ENCODE measurements around the gene OR2AG2. TPM values are rescaled to one million over a fixed set of nuclear protein-coding genes. Genes with fewer than 3 reads are reported as not detected.
A peak's percentile ranks its signal among the peaks of the same experiment; 100 is the strongest.

OR2AG2 gene
- polyA plus RNA-seq, 1 donor from 2014 or later, result not detected

GRCh38 chr11:6755303-6755952 lies 16.3 kb downstream of the OR2AG2 start:
- no peaks in the 10 kb centered on the region for H3K36me3 ChIP-seq (ENCODE audit: insufficient read depth, low read length)
- no peak overlapping the region for H3K4me2 ChIP-seq (ENCODE audit: low read length)
- no peak overlapping the region for H3K9ac ChIP-seq (ENCODE audit: low read length)
- TF ChIP-seq, protein P1, sequence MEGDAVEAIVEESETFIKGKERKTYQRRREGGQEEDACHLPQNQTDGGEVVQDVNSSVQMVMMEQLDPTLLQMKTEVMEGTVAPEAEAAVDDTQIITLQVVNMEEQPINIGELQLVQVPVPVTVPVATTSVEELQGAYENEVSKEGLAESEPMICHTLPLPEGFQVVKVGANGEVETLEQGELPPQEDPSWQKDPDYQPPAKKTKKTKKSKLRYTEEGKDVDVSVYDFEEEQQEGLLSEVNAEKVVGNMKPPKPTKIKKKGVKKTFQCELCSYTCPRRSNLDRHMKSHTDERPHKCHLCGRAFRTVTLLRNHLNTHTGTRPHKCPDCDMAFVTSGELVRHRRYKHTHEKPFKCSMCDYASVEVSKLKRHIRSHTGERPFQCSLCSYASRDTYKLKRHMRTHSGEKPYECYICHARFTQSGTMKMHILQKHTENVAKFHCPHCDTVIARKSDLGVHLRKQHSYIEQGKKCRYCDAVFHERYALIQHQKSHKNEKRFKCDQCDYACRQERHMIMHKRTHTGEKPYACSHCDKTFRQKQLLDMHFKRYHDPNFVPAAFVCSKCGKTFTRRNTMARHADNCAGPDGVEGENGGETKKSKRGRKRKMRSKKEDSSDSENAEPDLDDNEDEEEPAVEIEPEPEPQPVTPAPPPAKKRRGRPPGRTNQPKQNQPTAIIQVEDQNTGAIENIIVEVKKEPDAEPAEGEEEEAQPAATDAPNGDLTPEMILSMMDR (IDR thresholded peaks at IDR 0.05; ENCODE audit: poor library complexity, severe bottlenecking), result peak; percentile 79
- peak; percentile 38 for TF ChIP-seq RAD21 (conservative IDR thresholded peaks at IDR 0.05)
- TF ChIP-seq SMC3 (conservative IDR thresholded peaks at IDR 0.05; ENCODE audit: poor library complexity), result peak; percentile 55
- no peak for TF ChIP-seq MXI1 (conservative IDR thresholded peaks at IDR 0.05; ENCODE audit: poor library complexity, severe bottlenecking)
- H3K9me2 ChIP-seq (ENCODE audit: insufficient read depth, low read length), result no peaks in the 10 kb centered on the region
- H2AFZ ChIP-seq (ENCODE audit: low read depth, low read length), result no peak overlapping the region
- no peaks in the 10 kb centered on the region for H3K27me3 ChIP-seq (ENCODE audit: insufficient read depth, low read depth, low read length)
- no peak overlapping the region for H3K4me3 ChIP-seq (ENCODE audit: low read length)
- H4K20me1 ChIP-seq (ENCODE audit: insufficient read depth), result no peaks in the 10 kb centered on the region
- H3F3A ChIP-seq (ENCODE audit: insufficient read depth, low read length, poor library complexity, severe bottlenecking), result no peaks in the 10 kb centered on the region
- H3K79me2 ChIP-seq (replicated peaks; ENCODE audit: insufficient read depth, low read length), result no peaks in the 10 kb centered on the region
- H3K27ac ChIP-seq (ENCODE audit: low read length), result no peak overlapping the region
- H3K9me3 ChIP-seq (ENCODE audit: low read length), result no peaks in the 10 kb centered on the region

DNA sequence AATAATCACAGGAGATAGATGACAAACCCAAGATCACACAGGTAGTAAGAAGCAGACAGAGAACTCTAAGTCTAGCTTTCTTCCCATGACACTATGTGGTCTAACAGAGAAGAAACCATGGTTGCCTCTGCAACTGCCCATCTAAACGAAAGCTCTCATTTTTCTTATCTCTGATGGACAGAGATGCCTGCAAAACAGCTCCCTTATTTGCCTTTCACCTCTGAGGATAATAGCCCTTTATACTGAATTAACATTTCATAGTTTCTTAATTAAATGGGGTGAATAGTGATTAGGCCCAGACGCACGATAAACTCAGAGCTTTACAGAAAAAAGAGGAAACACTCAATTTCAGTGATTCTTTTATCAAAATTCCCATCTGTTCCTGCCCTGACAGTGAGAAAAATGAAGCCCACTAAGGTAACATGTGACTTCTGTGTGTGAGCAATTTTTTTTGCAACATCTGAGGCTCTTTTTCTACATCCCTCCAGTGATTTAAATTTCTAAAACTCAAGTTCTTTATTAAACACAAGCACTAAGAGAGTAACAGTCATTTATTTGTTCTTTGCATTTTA lies 24.6 kb downstream of the OR2AG2 start:
- H3K9ac ChIP-seq (ENCODE audit: low read length), result no peak overlapping the region
- no peak overlapping the region for H2AFZ ChIP-seq (ENCODE audit: low read depth, low read length)
- H3K4me2 ChIP-seq (ENCODE audit: low read length), result no peak overlapping the region
- no peaks in the 10 kb centered on the region for H3F3A ChIP-seq (ENCODE audit: insufficient read depth, low read length, poor library complexity, severe bottlenecking)
- H3K36me3 ChIP-seq (ENCODE audit: insufficient read depth, low read length), result no peaks in the 10 kb centered on the region
- H3K4me3 ChIP-seq (ENCODE audit: low read length), result no peak overlapping the region
- TF ChIP-seq, protein P2, sequence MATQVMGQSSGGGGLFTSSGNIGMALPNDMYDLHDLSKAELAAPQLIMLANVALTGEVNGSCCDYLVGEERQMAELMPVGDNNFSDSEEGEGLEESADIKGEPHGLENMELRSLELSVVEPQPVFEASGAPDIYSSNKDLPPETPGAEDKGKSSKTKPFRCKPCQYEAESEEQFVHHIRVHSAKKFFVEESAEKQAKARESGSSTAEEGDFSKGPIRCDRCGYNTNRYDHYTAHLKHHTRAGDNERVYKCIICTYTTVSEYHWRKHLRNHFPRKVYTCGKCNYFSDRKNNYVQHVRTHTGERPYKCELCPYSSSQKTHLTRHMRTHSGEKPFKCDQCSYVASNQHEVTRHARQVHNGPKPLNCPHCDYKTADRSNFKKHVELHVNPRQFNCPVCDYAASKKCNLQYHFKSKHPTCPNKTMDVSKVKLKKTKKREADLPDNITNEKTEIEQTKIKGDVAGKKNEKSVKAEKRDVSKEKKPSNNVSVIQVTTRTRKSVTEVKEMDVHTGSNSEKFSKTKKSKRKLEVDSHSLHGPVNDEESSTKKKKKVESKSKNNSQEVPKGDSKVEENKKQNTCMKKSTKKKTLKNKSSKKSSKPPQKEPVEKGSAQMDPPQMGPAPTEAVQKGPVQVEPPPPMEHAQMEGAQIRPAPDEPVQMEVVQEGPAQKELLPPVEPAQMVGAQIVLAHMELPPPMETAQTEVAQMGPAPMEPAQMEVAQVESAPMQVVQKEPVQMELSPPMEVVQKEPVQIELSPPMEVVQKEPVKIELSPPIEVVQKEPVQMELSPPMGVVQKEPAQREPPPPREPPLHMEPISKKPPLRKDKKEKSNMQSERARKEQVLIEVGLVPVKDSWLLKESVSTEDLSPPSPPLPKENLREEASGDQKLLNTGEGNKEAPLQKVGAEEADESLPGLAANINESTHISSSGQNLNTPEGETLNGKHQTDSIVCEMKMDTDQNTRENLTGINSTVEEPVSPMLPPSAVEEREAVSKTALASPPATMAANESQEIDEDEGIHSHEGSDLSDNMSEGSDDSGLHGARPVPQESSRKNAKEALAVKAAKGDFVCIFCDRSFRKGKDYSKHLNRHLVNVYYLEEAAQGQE (IDR thresholded peaks at IDR 0.05; ENCODE audit: borderline replicate concordance), result no peak
- TF ChIP-seq MXI1 (conservative IDR thresholded peaks at IDR 0.05; ENCODE audit: poor library complexity, severe bottlenecking) (no peak), SMC3 (conservative IDR thresholded peaks at IDR 0.05; ENCODE audit: poor library complexity) (no peak), EZH2 (IDR thresholded peaks at IDR 0.05; ENCODE audit: borderline replicate concordance, insufficient read depth, low read length, poor library complexity, severe bottlenecking) (no peak), EP300 (conservative IDR thresholded peaks at IDR 0.05; ENCODE audit: poor library complexity, severe bottlenecking) (no peak), POLR2AphosphoS5 (IDR thresholded peaks at IDR 0.05) (no peak), TAF1 (IDR thresholded peaks at IDR 0.05; ENCODE audit: low read depth) (no peak)
- TF ChIP-seq, protein P1 (IDR thresholded peaks at IDR 0.05; ENCODE audit: poor library complexity, severe bottlenecking), result no peak
- no peak overlapping the region for H3K27ac ChIP-seq (ENCODE audit: low read length)
- no peaks in the 10 kb centered on the region for H3K9me2 ChIP-seq (ENCODE audit: insufficient read depth, low read length)
- no peaks in the 10 kb centered on the region for H3K79me2 ChIP-seq (replicated peaks; ENCODE audit: insufficient read depth, low read length)
- H3K9me3 ChIP-seq (ENCODE audit: low read length), result no peaks in the 10 kb centered on the region
- no peaks in the 10 kb centered on the region for H3K27me3 ChIP-seq (ENCODE audit: insufficient read depth, low read depth, low read length)
- H4K20me1 ChIP-seq (ENCODE audit: insufficient read depth), result no peaks in the 10 kb centered on the region

All from neural cell (in vitro differentiated cells).